ENCODE data around the gene DGKB.

The DGKB gene

GRCh38 chr7:14759785-14760184 is 142.8 kb downstream of the DGKB start:
- no peak for DNase-seq

- peak; percentile 30 for DNase-seq
Measured at GRCh38 chr7:14754631-14755030, 147.9 kb downstream of the DGKB start.

- no peak for DNase-seq
Measured at GRCh38 chr7:14752301-14752700, 150.2 kb downstream of the DGKB start.

GRCh38 chr7:14751461-14751860 is 151.1 kb downstream of the DGKB start:
- no peak for DNase-seq

- peak; percentile 85 for DNase-seq
Measured at GRCh38 chr7:14748461-14748860, 154.1 kb downstream of the DGKB start.

GRCh38 chr7:14747701-14748100 is 154.8 kb downstream of the DGKB start:
- peak; percentile 40 for DNase-seq

- DNase-seq, result no peak
Measured at GRCh38 chr7:14745076-14745475, 157.5 kb downstream of the DGKB start.

- no peak for DNase-seq
Measured at GRCh38 chr7:14740606-14741005, 161.9 kb downstream of the DGKB start.

- no peak for DNase-seq
Measured at GRCh38 chr7:14739841-14740185, 162.7 kb downstream of the DGKB start.

GRCh38 chr7:14739168-14739840 is 163.2 kb downstream of the DGKB start:
- no peak for DNase-seq

GRCh38 chr7:14738086-14738485 is 164.5 kb downstream of the DGKB start:
- DNase-seq, result no peak

- no peak for DNase-seq
Measured at GRCh38 chr7:14734839-14735321, 167.7 kb downstream of the DGKB start.

GRCh38 chr7:14720785-14721184 is 181.8 kb downstream of the DGKB start:
- peak; percentile 40 for DNase-seq

GRCh38 chr7:14717816-14718215 is 184.7 kb downstream of the DGKB start:
- peak; percentile 16 for DNase-seq

GRCh38 chr7:14717169-14717568 is 185.4 kb downstream of the DGKB start:
- DNase-seq, result no peak

GRCh38 chr7:14714161-14714728 is 188.3 kb downstream of the DGKB start:
- DNase-seq, result no peak

- no peak for DNase-seq
Measured at GRCh38 chr7:14698239-14698638, 204.3 kb downstream of the DGKB start.

GRCh38 chr7:14697684-14698083 is 204.9 kb downstream of the DGKB start:
- no peak for DNase-seq

- peak; percentile 22 for DNase-seq
Measured at GRCh38 chr7:14691597-14692203, 210.9 kb downstream of the DGKB start.

- DNase-seq, result no peak
Measured at GRCh38 chr7:14691034-14691433, 211.5 kb downstream of the DGKB start.

- no peak for DNase-seq
Measured at GRCh38 chr7:14690486-14690885, 212.1 kb downstream of the DGKB start.

GRCh38 chr7:14690075-14690474 is 212.5 kb downstream of the DGKB start:
- no peak for DNase-seq

GRCh38 chr7:14688208-14688607 is 214.3 kb downstream of the DGKB start:
- no peak for DNase-seq

GRCh38 chr7:14687777-14688176 is 214.8 kb downstream of the DGKB start:
- DNase-seq, result no peak
